ENCODE measurements around the gene GALR3.

GRCh38 chr22:37790234-37790633 is 32.9 kb upstream of the GALR3 start:
- TF ChIP-seq GABPA (IDR thresholded peaks at IDR 0.05; ENCODE audit: low read depth) (no peak), POLR2AphosphoS5 (IDR thresholded peaks at IDR 0.05; ENCODE audit: low read depth) (no peak), REST (IDR thresholded peaks at IDR 0.05; ENCODE audit: insufficient replicate concordance, low read depth) (no peak)
- TF ChIP-seq, protein P1, sequence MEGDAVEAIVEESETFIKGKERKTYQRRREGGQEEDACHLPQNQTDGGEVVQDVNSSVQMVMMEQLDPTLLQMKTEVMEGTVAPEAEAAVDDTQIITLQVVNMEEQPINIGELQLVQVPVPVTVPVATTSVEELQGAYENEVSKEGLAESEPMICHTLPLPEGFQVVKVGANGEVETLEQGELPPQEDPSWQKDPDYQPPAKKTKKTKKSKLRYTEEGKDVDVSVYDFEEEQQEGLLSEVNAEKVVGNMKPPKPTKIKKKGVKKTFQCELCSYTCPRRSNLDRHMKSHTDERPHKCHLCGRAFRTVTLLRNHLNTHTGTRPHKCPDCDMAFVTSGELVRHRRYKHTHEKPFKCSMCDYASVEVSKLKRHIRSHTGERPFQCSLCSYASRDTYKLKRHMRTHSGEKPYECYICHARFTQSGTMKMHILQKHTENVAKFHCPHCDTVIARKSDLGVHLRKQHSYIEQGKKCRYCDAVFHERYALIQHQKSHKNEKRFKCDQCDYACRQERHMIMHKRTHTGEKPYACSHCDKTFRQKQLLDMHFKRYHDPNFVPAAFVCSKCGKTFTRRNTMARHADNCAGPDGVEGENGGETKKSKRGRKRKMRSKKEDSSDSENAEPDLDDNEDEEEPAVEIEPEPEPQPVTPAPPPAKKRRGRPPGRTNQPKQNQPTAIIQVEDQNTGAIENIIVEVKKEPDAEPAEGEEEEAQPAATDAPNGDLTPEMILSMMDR (IDR thresholded peaks at IDR 0.05; ENCODE audit: insufficient read depth, low read length) = no peak

Measured in HL-60 (cell line).